Measurements from ENCODE around the gene CCDC141.

DNA sequence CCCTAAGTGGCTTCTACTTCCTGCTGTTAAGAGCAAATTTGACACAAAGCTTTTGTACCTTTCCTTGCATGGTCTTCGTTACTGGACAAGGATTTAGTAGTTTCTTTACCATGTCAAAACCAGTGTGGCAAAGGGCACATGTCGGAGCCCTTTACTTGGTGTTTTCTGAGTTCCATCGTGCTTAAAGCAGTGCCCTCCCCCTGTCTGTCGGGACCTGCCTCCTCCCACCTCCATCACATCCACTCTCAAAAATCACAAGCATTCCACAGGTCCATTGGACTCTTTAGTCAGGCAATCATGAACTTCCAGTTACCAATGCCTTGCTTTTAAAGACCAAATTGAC, 763 bp downstream of the CCDC141 start:
- TF ChIP-seq POLR2A (IDR thresholded peaks at IDR 0.05), result no peak
- TF ChIP-seq, protein P1, sequence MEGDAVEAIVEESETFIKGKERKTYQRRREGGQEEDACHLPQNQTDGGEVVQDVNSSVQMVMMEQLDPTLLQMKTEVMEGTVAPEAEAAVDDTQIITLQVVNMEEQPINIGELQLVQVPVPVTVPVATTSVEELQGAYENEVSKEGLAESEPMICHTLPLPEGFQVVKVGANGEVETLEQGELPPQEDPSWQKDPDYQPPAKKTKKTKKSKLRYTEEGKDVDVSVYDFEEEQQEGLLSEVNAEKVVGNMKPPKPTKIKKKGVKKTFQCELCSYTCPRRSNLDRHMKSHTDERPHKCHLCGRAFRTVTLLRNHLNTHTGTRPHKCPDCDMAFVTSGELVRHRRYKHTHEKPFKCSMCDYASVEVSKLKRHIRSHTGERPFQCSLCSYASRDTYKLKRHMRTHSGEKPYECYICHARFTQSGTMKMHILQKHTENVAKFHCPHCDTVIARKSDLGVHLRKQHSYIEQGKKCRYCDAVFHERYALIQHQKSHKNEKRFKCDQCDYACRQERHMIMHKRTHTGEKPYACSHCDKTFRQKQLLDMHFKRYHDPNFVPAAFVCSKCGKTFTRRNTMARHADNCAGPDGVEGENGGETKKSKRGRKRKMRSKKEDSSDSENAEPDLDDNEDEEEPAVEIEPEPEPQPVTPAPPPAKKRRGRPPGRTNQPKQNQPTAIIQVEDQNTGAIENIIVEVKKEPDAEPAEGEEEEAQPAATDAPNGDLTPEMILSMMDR (IDR thresholded peaks at IDR 0.05), result no peak
